A172 (cell line): ENCODE results near the gene INTS1. TPM values are rescaled to one million over a fixed set of nuclear protein-coding genes. Genes with fewer than 3 reads are reported as not detected.

ENCODE experiments used
- DNase-seq: peaks from one replicate; pipeline ENCODE4 v3.0.0-alpha.2; 2015; ENCODE audit warnings: low spot score
- total RNA-seq: library from RNA; depleted of rRNA; stranded (reverse); fragments of >200 nt; shearing (Covaris generic); gene quantifications from 2 replicates; pipeline ENCODE4 v1.2.3, GENCODE V29; 2014

Gene INTS1
- total RNA-seq, 1 experiment from 2014 or later = 49.6 TPM

- no peak for DNase-seq
Observed at GRCh38 chr7:1433128-1433920, 70.9 kb downstream of the INTS1 start.

- DNase-seq = peak; percentile 44
Observed at GRCh38 chr7:1432411-1433082, 71.6 kb downstream of the INTS1 start.

- DNase-seq = no peak
Observed at GRCh38 chr7:1431634-1432380, 72.4 kb downstream of the INTS1 start.

GRCh38 chr7:1431226-1431625, 73.0 kb downstream of the INTS1 start:
- no peak for DNase-seq

GRCh38 chr7:1430056-1430845, 73.9 kb downstream of the INTS1 start:
- no peak for DNase-seq

- no peak for DNase-seq
Observed at GRCh38 chr7:1428941-1429501, 75.2 kb downstream of the INTS1 start.

- DNase-seq = no peak
Observed at GRCh38 chr7:1427064-1427657, 77.0 kb downstream of the INTS1 start.

GRCh38 chr7:1426474-1426873, 77.7 kb downstream of the INTS1 start:
- no peak for DNase-seq

- DNase-seq = no peak
Observed at GRCh38 chr7:1425292-1426136, 78.7 kb downstream of the INTS1 start.

- no peak for DNase-seq
Observed at GRCh38 chr7:1424041-1424440, 80.1 kb downstream of the INTS1 start.

GRCh38 chr7:1423264-1423811, 80.9 kb downstream of the INTS1 start:
- DNase-seq = no peak

- DNase-seq = peak; percentile 33
Observed at GRCh38 chr7:1422512-1423263, 81.5 kb downstream of the INTS1 start.

- no peak for DNase-seq
Observed at GRCh38 chr7:1421946-1422345, 82.2 kb downstream of the INTS1 start.

- no peak for DNase-seq
Observed at GRCh38 chr7:1421020-1421790, 83.0 kb downstream of the INTS1 start.
